Breast epithelium (tissue), 3 donors: ENCODE results near the gene PTGIR.

Experiments
- CTCF ChIP-seq, 3 donors: fragments of 450-650 bp; IDR thresholded peaks; one replicate each; pipeline ENCODE4 v1.5.1; 2016 to 2017; ENCODE audit warnings: antibody characterized with exemption in 3 of 3, mild to moderate bottlenecking in 3 of 3, moderate library complexity in 3 of 3
- POLR2A ChIP-seq: fragments of 450-650 bp; IDR thresholded peaks from one replicate; pipeline ENCODE4 v1.6.1; 2016; ENCODE audit warnings: antibody characterized with exemption, mild to moderate bottlenecking, moderate library complexity
- POLR2AphosphoS5 ChIP-seq, 3 donors: sonication (generic); formaldehyde crosslinking; IDR thresholded peaks; one replicate each; pipeline ENCODE4 v1.6.1; 2017; ENCODE audit warnings: antibody characterized with exemption in 3 of 3

- no peak for TF ChIP-seq POLR2AphosphoS5 (IDR thresholded peaks at IDR 0.05)
- TF ChIP-seq CTCF (IDR thresholded peaks at IDR 0.05), result no peak
- no peak for TF ChIP-seq POLR2A
Observed at GRCh38 chr19:46598372-46598917, 26.4 kb downstream of the PTGIR start.
